ENCODE measurements around the gene TBK1. TPM values are rescaled to one million over a fixed set of nuclear protein-coding genes. Genes with fewer than 3 reads are reported as not detected.

Gene TBK1
- total RNA-seq, 1 experiment from 2014 or later: 33.8 TPM

DNA sequence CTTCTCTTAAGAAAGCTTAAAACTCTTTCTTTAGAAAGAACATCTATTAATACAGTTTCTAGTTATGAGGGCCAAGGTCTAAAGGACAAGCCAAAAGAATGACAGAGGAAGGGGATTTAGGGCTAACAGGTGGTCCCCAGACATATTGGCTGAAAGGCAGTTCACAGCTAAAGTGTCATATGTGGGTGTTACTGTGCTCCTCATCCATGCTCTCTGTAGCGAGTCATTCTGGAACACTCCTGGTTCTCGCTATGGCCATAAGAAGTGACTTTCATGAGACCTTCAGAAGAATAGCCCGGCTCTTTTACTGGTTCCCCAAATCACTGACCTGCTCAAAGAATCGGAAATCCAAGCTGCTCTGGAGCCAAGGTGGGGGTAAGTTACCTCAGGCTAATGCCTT, 55.0 kb downstream of the TBK1 start:
- CTCF ChIA-PET: no interaction called here
- no peaks in the 10 kb centered on the region for H3K36me3 ChIP-seq (ENCODE audit: insufficient read depth, low read length, poor library complexity, severe bottlenecking)
- POLR2A ChIA-PET (ENCODE audit: low non-redundant PET): no interaction called here
- H3K27ac ChIP-seq (ENCODE audit: low read depth, low read length, poor library complexity, severe bottlenecking): no peak overlapping the region
- intact Hi-C loops (cut with micrococcal nuclease; ENCODE audit: unreplicated experiment): no loop called here
- TF ChIP-seq, protein P1, sequence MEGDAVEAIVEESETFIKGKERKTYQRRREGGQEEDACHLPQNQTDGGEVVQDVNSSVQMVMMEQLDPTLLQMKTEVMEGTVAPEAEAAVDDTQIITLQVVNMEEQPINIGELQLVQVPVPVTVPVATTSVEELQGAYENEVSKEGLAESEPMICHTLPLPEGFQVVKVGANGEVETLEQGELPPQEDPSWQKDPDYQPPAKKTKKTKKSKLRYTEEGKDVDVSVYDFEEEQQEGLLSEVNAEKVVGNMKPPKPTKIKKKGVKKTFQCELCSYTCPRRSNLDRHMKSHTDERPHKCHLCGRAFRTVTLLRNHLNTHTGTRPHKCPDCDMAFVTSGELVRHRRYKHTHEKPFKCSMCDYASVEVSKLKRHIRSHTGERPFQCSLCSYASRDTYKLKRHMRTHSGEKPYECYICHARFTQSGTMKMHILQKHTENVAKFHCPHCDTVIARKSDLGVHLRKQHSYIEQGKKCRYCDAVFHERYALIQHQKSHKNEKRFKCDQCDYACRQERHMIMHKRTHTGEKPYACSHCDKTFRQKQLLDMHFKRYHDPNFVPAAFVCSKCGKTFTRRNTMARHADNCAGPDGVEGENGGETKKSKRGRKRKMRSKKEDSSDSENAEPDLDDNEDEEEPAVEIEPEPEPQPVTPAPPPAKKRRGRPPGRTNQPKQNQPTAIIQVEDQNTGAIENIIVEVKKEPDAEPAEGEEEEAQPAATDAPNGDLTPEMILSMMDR (conservative IDR thresholded peaks at IDR 0.05; ENCODE audit: low read depth, low read length): no peak
- no peak for TF ChIP-seq EZH2 (IDR thresholded peaks at IDR 0.05; ENCODE audit: borderline replicate concordance, low read depth, low read length, poor library complexity, severe bottlenecking)
- no peak overlapping the region for H3K4me3 ChIP-seq (ENCODE audit: low read depth, low read length, poor library complexity, severe bottlenecking)
- no peaks in the 10 kb centered on the region for H3K27me3 ChIP-seq (replicated peaks; ENCODE audit: insufficient read depth, low read depth, low read length, poor library complexity)
- no peak for DNase-seq (ENCODE audit: low spot score)
- no TSS peak for BruUV-seq (replicated peaks)
- peaks cover 5% of the 10 kb centered on the region for H3K4me1 ChIP-seq (ENCODE audit: insufficient read depth, low read length, poor library complexity, severe bottlenecking)
- H3K9me3 ChIP-seq (ENCODE audit: low read depth, low read length, poor library complexity, severe bottlenecking): no peaks in the 10 kb centered on the region

DNA sequence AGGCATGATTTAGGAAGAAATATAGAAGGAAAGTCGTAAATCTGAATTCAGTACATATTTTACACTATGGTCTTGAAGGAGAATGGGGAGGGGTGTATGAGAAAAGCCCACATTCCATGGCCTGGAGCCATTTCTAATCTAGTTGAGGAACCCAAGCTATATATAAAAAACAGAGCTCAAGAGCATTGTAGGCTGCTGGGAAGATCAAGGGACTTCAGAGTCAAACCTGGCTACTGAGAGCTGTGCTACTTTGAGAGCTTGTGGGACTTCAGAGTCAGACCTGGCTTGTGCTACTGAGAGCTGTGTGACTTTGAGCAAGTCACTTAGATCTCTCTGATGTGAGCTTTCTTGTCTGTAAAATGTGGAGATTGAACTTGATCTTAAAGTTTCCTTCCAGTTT, 58.7 kb downstream of the TBK1 start:
- Histone ChIP-seq H3K4me1 (ENCODE audit: insufficient read depth, low read length, poor library complexity, severe bottlenecking) (peaks cover 5% of the 10 kb centered on the region), H3K27me3 (replicated peaks; ENCODE audit: insufficient read depth, low read depth, low read length, poor library complexity) (no peaks in the 10 kb centered on the region), H3K36me3 (ENCODE audit: insufficient read depth, low read length, poor library complexity, severe bottlenecking) (no peaks in the 10 kb centered on the region), H3K27ac (ENCODE audit: low read depth, low read length, poor library complexity, severe bottlenecking) (no peak overlapping the region), H3K4me3 (ENCODE audit: low read depth, low read length, poor library complexity, severe bottlenecking) (no peak overlapping the region), H3K9me3 (ENCODE audit: low read depth, low read length, poor library complexity, severe bottlenecking) (no peaks in the 10 kb centered on the region)
- no TSS peak for BruUV-seq (replicated peaks)
- DNase-seq (ENCODE audit: low spot score): no peak
- TF ChIP-seq, protein P1 (conservative IDR thresholded peaks at IDR 0.05; ENCODE audit: low read depth, low read length): no peak
- no peak for TF ChIP-seq EZH2 (IDR thresholded peaks at IDR 0.05; ENCODE audit: borderline replicate concordance, low read depth, low read length, poor library complexity, severe bottlenecking)
- ChIA-PET POLR2A (ENCODE audit: low non-redundant PET) (no interaction called here), CTCF (no interaction called here)
- intact Hi-C loops (cut with micrococcal nuclease; ENCODE audit: unreplicated experiment): no loop called here

DNA sequence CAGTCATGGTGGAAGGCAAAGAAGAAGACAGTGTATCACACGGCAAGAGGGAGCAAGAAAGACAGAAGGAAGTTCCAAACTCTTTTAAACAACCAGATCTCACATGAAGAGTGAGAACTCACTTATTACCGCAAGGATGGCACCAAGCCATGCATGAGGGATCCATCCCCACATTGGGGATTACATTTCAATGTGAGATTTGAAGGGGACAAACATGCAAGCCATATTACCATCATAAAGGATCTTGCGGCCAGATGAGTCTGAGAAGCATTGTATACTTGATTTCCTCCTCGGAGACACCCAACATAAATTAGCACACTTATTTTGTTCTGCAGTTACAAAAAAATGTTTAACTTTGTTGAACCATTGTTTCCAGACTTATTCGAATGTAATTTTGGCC, 66.5 kb downstream of the TBK1 start:
- intact Hi-C loops (cut with micrococcal nuclease; ENCODE audit: unreplicated experiment): no loop called here
- Histone ChIP-seq H3K4me1 (ENCODE audit: insufficient read depth, low read length, poor library complexity, severe bottlenecking) (peaks cover 17% of the 10 kb centered on the region), H3K9me3 (ENCODE audit: low read depth, low read length, poor library complexity, severe bottlenecking) (no peaks in the 10 kb centered on the region), H3K27ac (ENCODE audit: low read depth, low read length, poor library complexity, severe bottlenecking) (no peak overlapping the region), H3K4me3 (ENCODE audit: low read depth, low read length, poor library complexity, severe bottlenecking) (no peak overlapping the region), H3K36me3 (ENCODE audit: insufficient read depth, low read length, poor library complexity, severe bottlenecking) (no peaks in the 10 kb centered on the region), H3K27me3 (replicated peaks; ENCODE audit: insufficient read depth, low read depth, low read length, poor library complexity) (no peaks in the 10 kb centered on the region)
- ChIA-PET POLR2A (ENCODE audit: low non-redundant PET) (no interaction called here), CTCF (no interaction called here)
- DNase-seq (ENCODE audit: low spot score): no peak
- TF ChIP-seq, protein P1 (conservative IDR thresholded peaks at IDR 0.05; ENCODE audit: low read depth, low read length): no peak
- TF ChIP-seq EZH2 (IDR thresholded peaks at IDR 0.05; ENCODE audit: borderline replicate concordance, low read depth, low read length, poor library complexity, severe bottlenecking): no peak
- no TSS peak for BruUV-seq (replicated peaks)
